ENCODE measurements around the gene LAMTOR4.

DNA sequence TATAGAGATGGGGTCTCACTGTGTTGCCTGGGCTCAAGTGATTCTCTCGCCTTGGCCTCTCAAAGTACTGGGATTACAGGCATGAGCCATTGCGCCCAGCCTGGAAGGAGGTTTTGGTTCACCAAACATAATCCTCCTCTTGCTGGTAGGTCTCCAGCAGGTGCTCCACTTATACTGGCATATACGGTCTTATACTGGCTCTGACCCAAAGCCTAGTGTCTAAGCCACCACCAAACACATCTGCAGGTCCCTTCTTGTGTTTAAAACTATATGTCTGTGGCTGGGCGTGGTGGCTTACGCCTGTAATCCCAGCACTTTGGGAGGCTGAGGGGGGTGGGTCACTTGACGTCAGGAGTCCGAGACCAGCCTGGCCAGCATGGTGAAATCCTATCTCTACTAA is 16.6 kb upstream of the LAMTOR4 start:
- TF ChIP-seq, protein P1, sequence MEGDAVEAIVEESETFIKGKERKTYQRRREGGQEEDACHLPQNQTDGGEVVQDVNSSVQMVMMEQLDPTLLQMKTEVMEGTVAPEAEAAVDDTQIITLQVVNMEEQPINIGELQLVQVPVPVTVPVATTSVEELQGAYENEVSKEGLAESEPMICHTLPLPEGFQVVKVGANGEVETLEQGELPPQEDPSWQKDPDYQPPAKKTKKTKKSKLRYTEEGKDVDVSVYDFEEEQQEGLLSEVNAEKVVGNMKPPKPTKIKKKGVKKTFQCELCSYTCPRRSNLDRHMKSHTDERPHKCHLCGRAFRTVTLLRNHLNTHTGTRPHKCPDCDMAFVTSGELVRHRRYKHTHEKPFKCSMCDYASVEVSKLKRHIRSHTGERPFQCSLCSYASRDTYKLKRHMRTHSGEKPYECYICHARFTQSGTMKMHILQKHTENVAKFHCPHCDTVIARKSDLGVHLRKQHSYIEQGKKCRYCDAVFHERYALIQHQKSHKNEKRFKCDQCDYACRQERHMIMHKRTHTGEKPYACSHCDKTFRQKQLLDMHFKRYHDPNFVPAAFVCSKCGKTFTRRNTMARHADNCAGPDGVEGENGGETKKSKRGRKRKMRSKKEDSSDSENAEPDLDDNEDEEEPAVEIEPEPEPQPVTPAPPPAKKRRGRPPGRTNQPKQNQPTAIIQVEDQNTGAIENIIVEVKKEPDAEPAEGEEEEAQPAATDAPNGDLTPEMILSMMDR (IDR thresholded peaks at IDR 0.05): no peak
- TF ChIP-seq POLR2A (IDR thresholded peaks at IDR 0.05) (no peak), EP300 (IDR thresholded peaks at IDR 0.05) (no peak), POLR2AphosphoS5 (IDR thresholded peaks at IDR 0.05) (no peak)

Measured in gastroesophageal sphincter (tissue), 3 donors.